ENCODE data around the gene SYNE1.

- no peak for TF ChIP-seq CTCF (IDR thresholded peaks at IDR 0.05 in 4 of 5, conservative IDR thresholded peaks at IDR 0.05 in 1 of 5)
- TF ChIP-seq POLR2A (IDR thresholded peaks at IDR 0.05): no peak
Measured at GRCh38 chr6:152270301-152270925, 366.7 kb downstream of the SYNE1 start.
